Hepatocyte (in vitro differentiated cells): Measurements from ENCODE around the gene CAV1. TPM values are rescaled to one million over a fixed set of nuclear protein-coding genes. Genes with fewer than 3 reads are reported as not detected.

ENCODE experiments used
- DNase-seq: peaks from one replicate; pipeline ENCODE4 v3.0.0-alpha.2; 2016; ENCODE audit warnings: low spot score
- H2AFZ ChIP-seq: fragments of 200-600 bp; sonication (generic); 2 replicates; pipeline ENCODE4 v1.6.0; 2016; ENCODE audit warnings: antibody characterized with exemption, mild to moderate bottlenecking
- H3K27ac ChIP-seq: fragments of 200-600 bp; sonication (generic); 2 replicates; pipeline ENCODE4 v1.5.1; 2016; ENCODE audit warnings: mild to moderate bottlenecking
- H3K27me3 ChIP-seq: fragments of 200-600 bp; sonication (generic); 2 replicates; pipeline ENCODE4 v1.6.1; 2016
- H3K36me3 ChIP-seq: fragments of 200-600 bp; sonication (generic); replicated peaks from 2 replicates; pipeline ENCODE4 v1.5.1; 2016; ENCODE audit warnings: low read depth; ENCODE audit not compliant: insufficient read depth
- H3K4me1 ChIP-seq: fragments of 200-600 bp; sonication (generic); 2 replicates; pipeline ENCODE4 v1.5.1; 2016; ENCODE audit warnings: mild to moderate bottlenecking, moderate library complexity; ENCODE audit not compliant: insufficient read depth
- H3K4me2 ChIP-seq: fragments of 200-600 bp; sonication (generic); 2 replicates; pipeline ENCODE4 v1.6.0; 2016
- H3K4me3 ChIP-seq: fragments of 200-600 bp; sonication (generic); 2 replicates; pipeline ENCODE4 v1.5.1; 2016; ENCODE audit warnings: mild to moderate bottlenecking
- H3K79me2 ChIP-seq: fragments of 200-600 bp; sonication (generic); 2 replicates; pipeline ENCODE4 v1.6.0; 2017; ENCODE audit warnings: mild to moderate bottlenecking
- H3K9me2 ChIP-seq: fragments of 200-600 bp; sonication (generic); replicated peaks from 2 replicates; pipeline ENCODE4 v1.6.0; 2017; ENCODE audit warnings: mild to moderate bottlenecking; ENCODE audit not compliant: insufficient read depth
- H3K9me3 ChIP-seq: fragments of 200-600 bp; sonication (generic); 2 replicates; pipeline ENCODE4 v1.5.1; 2016; ENCODE audit warnings: low read depth, mild to moderate bottlenecking
- H4K20me1 ChIP-seq: fragments of 200-600 bp; sonication (generic); 2 replicates; pipeline ENCODE4 v1.6.0; 2016; ENCODE audit warnings: mild to moderate bottlenecking; ENCODE audit not compliant: insufficient read depth, poor library complexity, severe bottlenecking
- EZH2 ChIP-seq: fragments of 200-600 bp; sonication (generic); IDR thresholded peaks from 2 replicates; pipeline ENCODE4 v1.6.1; 2016; ENCODE audit warnings: antibody characterized with exemption, mild to moderate bottlenecking, borderline replicate concordance
- EZH2phosphoT487 ChIP-seq: fragments of 200-600 bp; sonication (generic); IDR thresholded peaks from one replicate; pipeline ENCODE4 v1.6.1; 2018; ENCODE audit warnings: antibody characterized with exemption, mild to moderate bottlenecking, low read depth, moderate library complexity; ENCODE audit not compliant: unreplicated experiment, severe bottlenecking
- WGBS: methylation state at CpG from one replicate; pipeline ENCODE4 v1.1.6; 2016; ENCODE audit warnings: low lambda C conversion rate; ENCODE audit errors: missing lambda C conversion rate; 5-methylcytosine and 5-hydroxymethylcytosine counted together
- polyA plus RNA-seq: library from polyadenylated mRNA; unstranded; fragments of >200 nt; fragmentation: Nextera tagmentation; extraction: Ambion mirVana; gene quantifications from 2 replicates; pipeline ENCODE4 v1.2.1, GENCODE V29; 2016
- total RNA-seq: library from RNA; depleted of rRNA; stranded (reverse); fragments of >200 nt; gene quantifications from 2 replicates; pipeline ENCODE4 v1.2.3, GENCODE V29; 2014
- TF ChIP-seq, protein P1 (sequence below): fragments of 200-600 bp; sonication (generic); IDR thresholded peaks from 2 replicates; pipeline ENCODE4 v1.5.1; 2016; ENCODE audit warnings: antibody characterized with exemption, mild to moderate bottlenecking; ENCODE audit not compliant: poor library complexity

Gene CAV1
- total and polyA plus RNA-seq, 2 experiments from 2014 or later = 36.0 to 43.3 TPM

DNA sequence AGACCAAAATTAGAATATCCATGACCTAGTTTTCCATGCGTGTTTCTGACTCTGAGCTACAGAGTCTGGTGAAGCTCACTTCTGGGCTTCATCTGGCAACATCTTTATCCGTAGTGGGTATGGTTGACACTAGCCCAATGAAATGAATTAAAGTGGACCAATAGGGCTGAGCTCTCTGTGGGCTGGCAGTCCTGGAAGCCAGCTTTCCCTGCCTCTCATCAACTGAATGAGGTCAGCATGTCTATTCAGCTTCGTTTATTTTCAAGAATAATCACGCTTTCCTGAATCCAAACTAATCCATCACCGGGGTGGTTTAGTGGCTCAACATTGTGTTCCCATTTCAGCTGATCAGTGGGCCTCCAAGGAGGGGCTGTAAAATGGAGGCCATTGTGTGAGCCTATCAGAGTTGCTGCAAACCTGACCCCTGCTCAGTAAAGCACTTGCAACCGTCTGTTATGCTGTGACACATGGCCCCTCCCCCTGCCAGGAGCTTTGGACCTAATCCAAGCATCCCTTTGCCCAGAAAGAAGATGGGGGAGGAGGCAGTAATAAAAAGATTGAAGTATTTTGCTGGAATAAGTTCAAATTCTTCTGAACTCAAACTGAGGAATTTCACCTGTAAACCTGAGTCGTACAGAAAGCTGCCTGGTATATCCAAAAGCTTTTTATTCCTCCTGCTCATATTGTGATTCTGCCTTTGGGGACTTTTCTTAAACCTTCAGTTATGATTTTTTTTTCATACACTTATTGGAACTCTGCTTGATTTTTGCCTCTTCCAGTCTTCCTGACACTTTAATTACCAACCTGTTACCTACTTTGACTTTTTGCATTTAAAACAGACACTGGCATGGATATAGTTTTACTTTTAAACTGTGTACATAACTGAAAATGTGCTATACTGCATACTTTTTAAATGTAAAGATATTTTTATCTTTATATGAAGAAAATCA, 35.5 kb downstream of the CAV1 start:
- Histone ChIP-seq H3K27me3 (no peaks in the 10 kb centered on the region), H3K79me2 (no peaks in the 10 kb centered on the region), H4K20me1 (no peaks in the 10 kb centered on the region), H3K9me2 (no peaks in the 10 kb centered on the region), H3K9me3 (no peaks in the 10 kb centered on the region), H3K4me2 (no peak overlapping the region), H3K27ac (no peak overlapping the region), H3K4me3 (no peak overlapping the region), H3K4me1 (no peaks in the 10 kb centered on the region), H2AFZ (no peak overlapping the region), H3K36me3 (no peaks in the 10 kb centered on the region)
- WGBS = 60% methylated on average over 7 of the region's 7 CpGs
- no peak for DNase-seq
- TF ChIP-seq EZH2 (no peak), EZH2phosphoT487 (no peak)
- TF ChIP-seq, protein P1, sequence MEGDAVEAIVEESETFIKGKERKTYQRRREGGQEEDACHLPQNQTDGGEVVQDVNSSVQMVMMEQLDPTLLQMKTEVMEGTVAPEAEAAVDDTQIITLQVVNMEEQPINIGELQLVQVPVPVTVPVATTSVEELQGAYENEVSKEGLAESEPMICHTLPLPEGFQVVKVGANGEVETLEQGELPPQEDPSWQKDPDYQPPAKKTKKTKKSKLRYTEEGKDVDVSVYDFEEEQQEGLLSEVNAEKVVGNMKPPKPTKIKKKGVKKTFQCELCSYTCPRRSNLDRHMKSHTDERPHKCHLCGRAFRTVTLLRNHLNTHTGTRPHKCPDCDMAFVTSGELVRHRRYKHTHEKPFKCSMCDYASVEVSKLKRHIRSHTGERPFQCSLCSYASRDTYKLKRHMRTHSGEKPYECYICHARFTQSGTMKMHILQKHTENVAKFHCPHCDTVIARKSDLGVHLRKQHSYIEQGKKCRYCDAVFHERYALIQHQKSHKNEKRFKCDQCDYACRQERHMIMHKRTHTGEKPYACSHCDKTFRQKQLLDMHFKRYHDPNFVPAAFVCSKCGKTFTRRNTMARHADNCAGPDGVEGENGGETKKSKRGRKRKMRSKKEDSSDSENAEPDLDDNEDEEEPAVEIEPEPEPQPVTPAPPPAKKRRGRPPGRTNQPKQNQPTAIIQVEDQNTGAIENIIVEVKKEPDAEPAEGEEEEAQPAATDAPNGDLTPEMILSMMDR = no peak

DNA sequence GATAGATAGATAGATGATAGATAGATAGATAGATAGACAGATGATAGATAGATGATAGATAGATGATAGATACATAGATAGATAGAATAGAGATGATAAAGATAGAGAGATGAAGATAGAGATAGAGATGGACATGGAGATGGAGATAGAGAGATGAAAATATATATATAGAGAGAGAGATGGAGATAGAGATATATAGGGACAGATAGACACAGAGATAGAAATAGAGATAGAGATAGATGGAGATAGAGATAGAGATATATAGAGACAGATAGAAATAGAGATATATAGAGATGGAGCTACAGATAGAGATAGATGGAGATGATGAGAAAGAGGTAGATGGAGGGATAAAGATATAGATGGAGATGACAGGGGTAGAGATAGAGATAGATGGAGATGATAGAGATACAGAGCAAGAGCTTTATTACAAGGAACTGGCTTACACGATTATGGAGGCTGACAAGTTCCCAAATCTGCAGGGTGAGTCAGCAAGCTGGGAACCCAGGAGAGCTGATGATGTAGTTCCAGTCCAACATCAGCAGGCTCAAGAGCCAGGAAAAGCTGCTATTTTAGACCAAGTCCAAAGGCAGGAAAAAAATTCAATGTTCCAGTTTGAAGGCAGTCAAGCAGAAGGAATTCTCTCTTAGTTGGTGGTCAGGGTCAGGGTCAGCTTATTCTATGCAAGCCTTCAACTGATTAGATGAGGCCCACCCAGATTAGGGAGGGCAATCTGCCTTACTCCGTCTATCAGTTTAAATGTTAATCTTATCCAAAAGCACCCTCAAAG, 37.1 kb downstream of the CAV1 start:
- no peaks in the 10 kb centered on the region for H3K36me3 ChIP-seq
- 80% methylated on average over 2 of the region's 2 CpGs for WGBS
- H3K4me2 ChIP-seq = no peak overlapping the region

DNA sequence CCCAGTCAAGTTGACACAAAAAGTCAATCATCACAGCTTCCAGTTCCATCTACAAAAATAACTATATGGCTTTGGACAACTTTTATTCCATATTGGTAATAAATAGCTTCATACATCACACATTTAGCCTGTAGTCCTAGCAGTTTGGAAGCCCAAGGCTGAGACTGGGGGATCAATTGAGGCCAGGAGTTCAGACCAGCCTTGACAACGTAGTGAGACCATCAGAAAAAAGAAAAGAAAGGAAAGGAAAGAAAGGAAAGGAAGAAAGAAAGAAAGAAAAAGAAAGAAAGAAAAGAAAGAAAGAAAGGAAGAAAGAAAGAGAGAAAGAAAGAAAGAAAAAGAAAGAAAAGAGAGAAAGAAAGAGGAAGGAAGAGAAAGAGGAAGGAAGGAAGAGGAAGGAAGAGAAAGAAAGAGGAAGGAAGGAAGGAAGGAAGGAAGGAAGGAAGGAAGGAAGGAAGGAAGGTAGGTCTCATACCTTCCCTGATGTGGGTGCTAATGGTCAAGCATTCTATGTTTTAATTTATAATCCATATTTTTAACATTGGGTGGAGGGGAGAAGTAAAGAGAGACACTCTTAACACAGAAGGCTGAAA, 37.8 kb downstream of the CAV1 start:
- H3K4me1 ChIP-seq = no peaks in the 10 kb centered on the region
- H3K4me2 ChIP-seq = no peak overlapping the region
- H3K9me2 ChIP-seq = no peaks in the 10 kb centered on the region
- H4K20me1 ChIP-seq = no peaks in the 10 kb centered on the region
- H3K9me3 ChIP-seq = no peaks in the 10 kb centered on the region
- DNase-seq = no peak
- H3K36me3 ChIP-seq = no peaks in the 10 kb centered on the region
- H3K27me3 ChIP-seq = no peaks in the 10 kb centered on the region
- H3K27ac ChIP-seq = no peak overlapping the region
- no peaks in the 10 kb centered on the region for H3K79me2 ChIP-seq
- no peak overlapping the region for H3K4me3 ChIP-seq
- TF ChIP-seq EZH2phosphoT487 = no peak
- TF ChIP-seq, protein P1 = no peak
- TF ChIP-seq EZH2 = no peak
- 91% methylated on average over 1 of the region's 1 CpG for WGBS
- H2AFZ ChIP-seq = no peak overlapping the region

More for the DNA sequence above, 37.1 kb downstream of the CAV1 start:
- Histone ChIP-seq H4K20me1 (no peaks in the 10 kb centered on the region), H3K9me2 (no peaks in the 10 kb centered on the region), H3K9me3 (no peaks in the 10 kb centered on the region), H3K4me3 (no peak overlapping the region), H3K4me1 (no peaks in the 10 kb centered on the region), H3K27ac (no peak overlapping the region), H3K79me2 (no peaks in the 10 kb centered on the region), H2AFZ (no peak overlapping the region), H3K27me3 (no peaks in the 10 kb centered on the region)
- no peak for DNase-seq
- TF ChIP-seq, protein P1 = no peak
- no peak for TF ChIP-seq EZH2
- no peak for TF ChIP-seq EZH2phosphoT487
